K562 (cell line): Measurements from ENCODE around the gene SNX18. TPM values are rescaled to one million over a fixed set of nuclear protein-coding genes. Genes with fewer than 3 reads are reported as not detected.

Experiments
- ATAC-seq: fragments of 200-7000 bp; cut with Tn5 transposase; 3 replicates; pipeline ENCODE4 v1.9.1; 2020; ENCODE audit warnings: moderate library complexity
- BruUV-seq: library from RNA; stranded (reverse); fragments of 400-500 nt; replicated peaks from 2 replicates; lab custom pipeline; 2021; lab: Mats Ljungman, UMichigan
- CTCF ChIA-PET: fragments of 300-600 bp; formaldehyde crosslinking; extraction: SDS; loops from one replicate; lab custom pipeline; 2021; ENCODE audit warnings: low intra/inter-chr PET ratio; lab: Yijun Ruan, JAX
- POLR2A ChIA-PET: fragments of 300-600, 350-650 bp; sonication (Branson Sonifier 250); formaldehyde crosslinking; extraction: SDS; loops from one replicate; lab custom pipeline; 2021; ENCODE audit warnings: antibody characterized with exemption, inconsistent platforms; lab: Yijun Ruan, JAX
- DNase-seq, 4 experiments: peaks; one replicate each; pipeline versions ENCODE4 v3.0.0 to v3.0.0-alpha.2; 2011 to 2018; ENCODE audit warnings: low spot score in 3 of 4, mixed read lengths in 3 of 4; ENCODE audit errors: extremely low read depth in 1 of 4
- FAIRE-seq: peaks from 2 replicates; lab custom pipeline; 2011; peaks lifted over from hg19 to GRCh38; lab: Jason Lieb, UNC
- H2AFZ ChIP-seq: 2 replicates; pipeline ENCODE4 v1.6.0; 2011; ENCODE audit warnings: low read depth, low read length, control low read depth, inconsistent platforms
- H3K27ac ChIP-seq: fragments of 200-600 bp; 3 replicates; pipeline ENCODE4 v1.8.0; 2011; ENCODE audit warnings: low read depth, mild to moderate bottlenecking, control low read depth, inconsistent platforms, low read length, moderate library complexity, mixed read lengths; ENCODE audit errors: extremely low read depth
- H3K27me3 ChIP-seq, 2 experiments: fragments of 300-600 bp in 1 of 2; 2 replicates in 1 of 2; 3 replicates in 1 of 2; pipeline versions ENCODE4 v1.6.0 to v1.8.0; 2011; ENCODE audit warnings: inconsistent platforms in 2 of 2, low read length in 2 of 2, mild to moderate bottlenecking in 1 of 2, mixed read lengths in 1 of 2, moderate library complexity in 1 of 2; ENCODE audit not compliant: control insufficient read depth in 2 of 2, insufficient read depth in 2 of 2
- H3K36me3 ChIP-seq: fragments of 300-600 bp; 3 replicates; pipeline ENCODE4 v1.8.0; 2011; ENCODE audit warnings: mild to moderate bottlenecking, low read length, inconsistent platforms; ENCODE audit not compliant: control insufficient read depth, insufficient read depth
- H3K4me1 ChIP-seq, 2 experiments: fragments of 200-600 bp in 1 of 2; replicated peaks in 1 of 2; 2 replicates in 1 of 2; 3 replicates in 1 of 2; pipeline versions ENCODE4 v1.5.1 to v1.8.0; 2011; ENCODE audit warnings: inconsistent platforms in 2 of 2, low read length in 2 of 2, mild to moderate bottlenecking in 1 of 2, mixed read lengths in 1 of 2, moderate library complexity in 1 of 2; ENCODE audit not compliant: control insufficient read depth in 2 of 2, insufficient read depth in 2 of 2
- H3K4me2 ChIP-seq: 2 replicates; pipeline ENCODE4 v1.6.1; 2011; ENCODE audit warnings: low read length, control low read depth, inconsistent platforms, mixed read lengths; ENCODE audit not compliant: insufficient read depth
- H3K4me3 ChIP-seq: fragments of 200-600 bp; sonication (generic), shearing (Covaris generic); 2 replicates; pipeline ENCODE4 v1.5.1; 2016; ENCODE audit warnings: control low read depth, inconsistent platforms
- H3K79me2 ChIP-seq: fragments of 200-600 bp; 3 replicates; pipeline ENCODE4 v1.8.0; 2011; ENCODE audit warnings: low read length, inconsistent platforms; ENCODE audit not compliant: control insufficient read depth, insufficient read depth
- H3K9ac ChIP-seq, 2 experiments: 2 replicates each; pipeline versions ENCODE4 v1.6.0 to v1.6.1; 2011; ENCODE audit warnings: low read depth in 2 of 2, low read length in 2 of 2, control low read depth in 1 of 2, inconsistent platforms in 1 of 2, mild to moderate bottlenecking in 1 of 2, mixed read lengths in 1 of 2; ENCODE audit not compliant: insufficient read depth in 1 of 2
- H3K9me1 ChIP-seq: one replicate; pipeline ENCODE4 v1.6.0; 2011; ENCODE audit warnings: inconsistent platforms, mild to moderate bottlenecking, low read length, moderate library complexity; ENCODE audit not compliant: control insufficient read depth, insufficient read depth
- H3K9me3 ChIP-seq: replicated peaks from 2 replicates; pipeline ENCODE4 v1.5.1; 2011; ENCODE audit warnings: low read depth, low read length, inconsistent platforms; ENCODE audit not compliant: control insufficient read depth, insufficient read depth
- H4K20me1 ChIP-seq: replicated peaks from 2 replicates; pipeline ENCODE4 v1.6.1; 2011; ENCODE audit warnings: low read length, inconsistent platforms, mixed read lengths; ENCODE audit not compliant: control insufficient read depth, insufficient read depth
- BRD9 ChIP-seq: fragments of 450-650 bp; IDR thresholded peaks from 2 replicates; pipeline ENCODE4 v1.6.1; 2018; ENCODE audit warnings: low read depth; ENCODE audit not compliant: partially characterized antibody
- DDX20 ChIP-seq: fragments of 450-650 bp; IDR thresholded peaks from 2 replicates; pipeline ENCODE4 v1.6.1; 2016; ENCODE audit warnings: missing genetic modification characterization, low read depth, mild to moderate bottlenecking, missing compliant biosample characterization, moderate library complexity
- NBN ChIP-seq: fragments of 450-650 bp; IDR thresholded peaks from 2 replicates; pipeline ENCODE4 v1.6.1; 2016; ENCODE audit warnings: low read depth, mild to moderate bottlenecking
- ZNF668 ChIP-seq: fragments of 250-450 bp; sonication (Bioruptor Pico); IDR thresholded peaks from 2 replicates; pipeline ENCODE4 v1.8.0; 2022; ENCODE audit warnings: mild to moderate bottlenecking, inconsistent platforms
- WGBS: fragments of 100-300 bp; shearing (Covaris generic); methylation state at CpG from one replicate; pipeline ENCODE4 v1.1.6; 2016; ENCODE audit warnings: low coverage, mixed read lengths; ENCODE audit not compliant: insufficient coverage; ENCODE audit errors: missing lambda C conversion rate; 5-methylcytosine and 5-hydroxymethylcytosine counted together
- in situ Hi-C: fragments of 300-500 bp; cut with MboI; formaldehyde crosslinking; loops from 4 replicates; pipeline ENCODE4 v1.15.0; 2018; ENCODE audit warnings: inconsistent platforms, mixed read lengths
- intact Hi-C: fragments of 100-400 bp; cut with micrococcal nuclease; formaldehyde crosslinking; loops from 2 replicates; pipeline ENCODE4 v1.14.2; 2022
- polyA plus RNA-seq, 8 experiments: library from polyadenylated mRNA; depleted of rRNA in 4 of 8; stranded (reverse) in 5 of 8; unstranded in 3 of 8; fragments of >200 nt; fragmentation: Nextera tagmentation in 2 of 8; fragmentation: Illumina TruSeq in 1 of 8; extraction: Ambion mirVana in 2 of 8; extraction: Trizol in 1 of 8; gene quantifications; 2 replicates each; pipeline versions ENCODE4 v1.2.1 to v1.2.3, GENCODE V29; 2011 to 2014; ENCODE audit warnings: inconsistent platforms in 1 of 8, missing spikeins in 1 of 8
- total RNA-seq, 7 experiments: library from RNA; depleted of rRNA in 6 of 7; stranded (reverse); fragments of >200 nt in 6 of 7; fragmentation: Illumina TruSeq in 2 of 7; extraction: Trizol in 2 of 7; gene quantifications; 2 replicates each; pipeline versions ENCODE4 v1.2.1 to v1.2.3, GENCODE V29; 2011 to 2021; ENCODE audit warnings: low replicate concordance in 1 of 7
- TF ChIP-seq, protein P1 (sequence below): fragments of 200-600 bp; sonication (generic); IDR thresholded peaks from one replicate; pipeline ENCODE4 v1.6.1; 2012; ENCODE audit warnings: mild to moderate bottlenecking, low read depth, low read length, inconsistent platforms

The SNX18 gene
- total and polyA plus RNA-seq, 9 of the 15 experiments (the other 6 are each of a cell fraction or from before 2014, with no cell fraction given), result 2.3 to 8.8 (median 6.0) TPM

DNA sequence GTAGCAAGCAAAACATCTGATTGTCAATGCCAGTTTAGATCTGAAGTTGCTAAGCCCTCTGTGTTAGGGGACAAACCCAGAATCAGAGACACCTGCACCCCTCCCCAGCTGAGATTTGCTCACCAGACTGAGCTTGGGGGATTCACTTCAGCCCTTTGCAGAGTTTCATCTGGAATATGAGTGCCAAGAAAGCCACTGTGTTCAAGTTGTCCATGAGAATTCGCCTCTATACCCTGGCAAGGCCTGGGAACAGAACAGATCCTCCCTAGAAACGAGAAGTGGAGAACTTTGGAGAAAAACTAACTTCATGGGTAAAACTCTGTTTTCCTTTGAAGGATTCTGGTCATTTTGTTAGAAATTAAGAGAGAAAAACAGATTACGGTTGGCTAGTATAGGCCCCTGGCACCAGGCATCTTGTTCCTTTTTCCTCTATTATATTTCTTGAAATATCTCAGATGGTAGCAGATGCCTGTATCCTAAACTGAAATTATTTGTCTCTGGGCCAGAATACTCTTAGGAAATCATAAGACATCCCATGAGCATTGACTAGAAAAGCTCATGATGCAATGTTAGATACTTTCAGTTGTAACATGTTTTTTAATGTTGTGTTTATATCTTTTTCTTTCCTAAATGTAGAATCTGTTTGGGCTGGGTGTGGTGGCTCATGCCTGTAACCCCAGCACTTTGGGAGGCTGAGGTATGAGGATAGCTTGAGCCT is 64.4 kb downstream of the SNX18 start:
- no peak overlapping the region for H2AFZ ChIP-seq
- H3K9ac ChIP-seq, result no peak overlapping the region
- H3K4me1 ChIP-seq, result no peaks in the 10 kb centered on the region
- no peaks in the 10 kb centered on the region for H3K9me3 ChIP-seq
- ChIA-PET CTCF (no interaction called here), POLR2A (interaction anchor here (1.2 kb wide), 1 partner anchor 105 kb away, joined by 3 read pairs; no protein-coding TSS in a partner anchor)
- no peaks in the 10 kb centered on the region for H3K79me2 ChIP-seq
- in situ Hi-C loops, result no loop called here
- WGBS, result 0% methylated on average over 3 of the region's 3 CpGs
- no peak overlapping the region for H3K4me3 ChIP-seq
- intact Hi-C loops, result no loop called here
- ATAC-seq (no peak), DNase-seq (no peak), FAIRE-seq (no peak)
- no peaks in the 10 kb centered on the region for H4K20me1 ChIP-seq
- H3K27ac ChIP-seq, result no peak overlapping the region
- H3K9me1 ChIP-seq, result no peaks in the 10 kb centered on the region
- no peak overlapping the region for H3K4me2 ChIP-seq
- BruUV-seq, result no TSS peak
- H3K27me3 ChIP-seq, result peaks cover 0 to 9% of the 10 kb centered on the region in 2 experiments; a peak in 2 of 5 replicates
- H3K36me3 ChIP-seq, result no peaks in the 10 kb centered on the region
- TF ChIP-seq, protein P1, sequence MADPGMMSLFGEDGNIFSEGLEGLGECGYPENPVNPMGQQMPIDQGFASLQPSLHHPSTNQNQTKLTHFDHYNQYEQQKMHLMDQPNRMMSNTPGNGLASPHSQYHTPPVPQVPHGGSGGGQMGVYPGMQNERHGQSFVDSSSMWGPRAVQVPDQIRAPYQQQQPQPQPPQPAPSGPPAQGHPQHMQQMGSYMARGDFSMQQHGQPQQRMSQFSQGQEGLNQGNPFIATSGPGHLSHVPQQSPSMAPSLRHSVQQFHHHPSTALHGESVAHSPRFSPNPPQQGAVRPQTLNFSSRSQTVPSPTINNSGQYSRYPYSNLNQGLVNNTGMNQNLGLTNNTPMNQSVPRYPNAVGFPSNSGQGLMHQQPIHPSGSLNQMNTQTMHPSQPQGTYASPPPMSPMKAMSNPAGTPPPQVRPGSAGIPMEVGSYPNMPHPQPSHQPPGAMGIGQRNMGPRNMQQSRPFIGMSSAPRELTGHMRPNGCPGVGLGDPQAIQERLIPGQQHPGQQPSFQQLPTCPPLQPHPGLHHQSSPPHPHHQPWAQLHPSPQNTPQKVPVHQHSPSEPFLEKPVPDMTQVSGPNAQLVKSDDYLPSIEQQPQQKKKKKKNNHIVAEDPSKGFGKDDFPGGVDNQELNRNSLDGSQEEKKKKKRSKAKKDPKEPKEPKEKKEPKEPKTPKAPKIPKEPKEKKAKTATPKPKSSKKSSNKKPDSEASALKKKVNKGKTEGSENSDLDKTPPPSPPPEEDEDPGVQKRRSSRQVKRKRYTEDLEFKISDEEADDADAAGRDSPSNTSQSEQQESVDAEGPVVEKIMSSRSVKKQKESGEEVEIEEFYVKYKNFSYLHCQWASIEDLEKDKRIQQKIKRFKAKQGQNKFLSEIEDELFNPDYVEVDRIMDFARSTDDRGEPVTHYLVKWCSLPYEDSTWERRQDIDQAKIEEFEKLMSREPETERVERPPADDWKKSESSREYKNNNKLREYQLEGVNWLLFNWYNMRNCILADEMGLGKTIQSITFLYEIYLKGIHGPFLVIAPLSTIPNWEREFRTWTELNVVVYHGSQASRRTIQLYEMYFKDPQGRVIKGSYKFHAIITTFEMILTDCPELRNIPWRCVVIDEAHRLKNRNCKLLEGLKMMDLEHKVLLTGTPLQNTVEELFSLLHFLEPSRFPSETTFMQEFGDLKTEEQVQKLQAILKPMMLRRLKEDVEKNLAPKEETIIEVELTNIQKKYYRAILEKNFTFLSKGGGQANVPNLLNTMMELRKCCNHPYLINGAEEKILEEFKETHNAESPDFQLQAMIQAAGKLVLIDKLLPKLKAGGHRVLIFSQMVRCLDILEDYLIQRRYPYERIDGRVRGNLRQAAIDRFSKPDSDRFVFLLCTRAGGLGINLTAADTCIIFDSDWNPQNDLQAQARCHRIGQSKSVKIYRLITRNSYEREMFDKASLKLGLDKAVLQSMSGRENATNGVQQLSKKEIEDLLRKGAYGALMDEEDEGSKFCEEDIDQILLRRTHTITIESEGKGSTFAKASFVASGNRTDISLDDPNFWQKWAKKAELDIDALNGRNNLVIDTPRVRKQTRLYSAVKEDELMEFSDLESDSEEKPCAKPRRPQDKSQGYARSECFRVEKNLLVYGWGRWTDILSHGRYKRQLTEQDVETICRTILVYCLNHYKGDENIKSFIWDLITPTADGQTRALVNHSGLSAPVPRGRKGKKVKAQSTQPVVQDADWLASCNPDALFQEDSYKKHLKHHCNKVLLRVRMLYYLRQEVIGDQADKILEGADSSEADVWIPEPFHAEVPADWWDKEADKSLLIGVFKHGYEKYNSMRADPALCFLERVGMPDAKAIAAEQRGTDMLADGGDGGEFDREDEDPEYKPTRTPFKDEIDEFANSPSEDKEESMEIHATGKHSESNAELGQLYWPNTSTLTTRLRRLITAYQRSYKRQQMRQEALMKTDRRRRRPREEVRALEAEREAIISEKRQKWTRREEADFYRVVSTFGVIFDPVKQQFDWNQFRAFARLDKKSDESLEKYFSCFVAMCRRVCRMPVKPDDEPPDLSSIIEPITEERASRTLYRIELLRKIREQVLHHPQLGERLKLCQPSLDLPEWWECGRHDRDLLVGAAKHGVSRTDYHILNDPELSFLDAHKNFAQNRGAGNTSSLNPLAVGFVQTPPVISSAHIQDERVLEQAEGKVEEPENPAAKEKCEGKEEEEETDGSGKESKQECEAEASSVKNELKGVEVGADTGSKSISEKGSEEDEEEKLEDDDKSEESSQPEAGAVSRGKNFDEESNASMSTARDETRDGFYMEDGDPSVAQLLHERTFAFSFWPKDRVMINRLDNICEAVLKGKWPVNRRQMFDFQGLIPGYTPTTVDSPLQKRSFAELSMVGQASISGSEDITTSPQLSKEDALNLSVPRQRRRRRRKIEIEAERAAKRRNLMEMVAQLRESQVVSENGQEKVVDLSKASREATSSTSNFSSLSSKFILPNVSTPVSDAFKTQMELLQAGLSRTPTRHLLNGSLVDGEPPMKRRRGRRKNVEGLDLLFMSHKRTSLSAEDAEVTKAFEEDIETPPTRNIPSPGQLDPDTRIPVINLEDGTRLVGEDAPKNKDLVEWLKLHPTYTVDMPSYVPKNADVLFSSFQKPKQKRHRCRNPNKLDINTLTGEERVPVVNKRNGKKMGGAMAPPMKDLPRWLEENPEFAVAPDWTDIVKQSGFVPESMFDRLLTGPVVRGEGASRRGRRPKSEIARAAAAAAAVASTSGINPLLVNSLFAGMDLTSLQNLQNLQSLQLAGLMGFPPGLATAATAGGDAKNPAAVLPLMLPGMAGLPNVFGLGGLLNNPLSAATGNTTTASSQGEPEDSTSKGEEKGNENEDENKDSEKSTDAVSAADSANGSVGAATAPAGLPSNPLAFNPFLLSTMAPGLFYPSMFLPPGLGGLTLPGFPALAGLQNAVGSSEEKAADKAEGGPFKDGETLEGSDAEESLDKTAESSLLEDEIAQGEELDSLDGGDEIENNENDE, result no peak
- TF ChIP-seq DDX20 (tag) (no peak), ZNF668 (CRISPR knock-in tag) (no peak), NBN (no peak), BRD9 (no peak)
